GM18505 (cell line): Measurements from ENCODE around the gene ARHGEF4.

Experiments used
- ATAC-seq: cut with Tn5 transposase; IDR thresholded peaks from one replicate; pipeline ENCODE4 v1.9.1; 2021; ENCODE audit not compliant: unreplicated experiment
- POLR2A ChIP-seq: IDR thresholded peaks from 4 replicates; pipeline ENCODE4 v1.6.1; 2011; ENCODE audit warnings: borderline replicate concordance; ENCODE audit not compliant: insufficient read depth, insufficient read length; ENCODE audit errors: extremely low read depth

Gene ARHGEF4

GRCh38 chr2:130871843-130872740, 35.4 kb downstream of the ARHGEF4 start:
- ATAC-seq, result no peak
- TF ChIP-seq POLR2A, result no peak

- no peak for TF ChIP-seq POLR2A
Observed at GRCh38 chr2:130872741-130873125, 36.0 kb downstream of the ARHGEF4 start.

GRCh38 chr2:130873700-130874346, 37.1 kb downstream of the ARHGEF4 start:
- TF ChIP-seq POLR2A, result no peak
- ATAC-seq, result peak; percentile 81

More at GRCh38 chr2:130872741-130873125, 36.0 kb downstream of the ARHGEF4 start:
- no peak for ATAC-seq

GRCh38 chr2:130874512-130874911, 37.8 kb downstream of the ARHGEF4 start:
- no peak for TF ChIP-seq POLR2A

GRCh38 chr2:130875935-130876334, 39.2 kb downstream of the ARHGEF4 start:
- no peak for ATAC-seq
- no peak for TF ChIP-seq POLR2A

More at GRCh38 chr2:130874512-130874911, 37.8 kb downstream of the ARHGEF4 start:
- ATAC-seq, result no peak

GRCh38 chr2:130877258-130877657, 40.5 kb downstream of the ARHGEF4 start:
- ATAC-seq, result no peak
- no peak for TF ChIP-seq POLR2A

GRCh38 chr2:130878316-130878715, 41.6 kb downstream of the ARHGEF4 start:
- no peak for TF ChIP-seq POLR2A
- ATAC-seq, result no peak

GRCh38 chr2:130878933-130879332, 42.2 kb downstream of the ARHGEF4 start:
- no peak for ATAC-seq
- TF ChIP-seq POLR2A, result no peak

- no peak for TF ChIP-seq POLR2A
- no peak for ATAC-seq
Observed at GRCh38 chr2:130882111-130882690, 45.5 kb downstream of the ARHGEF4 start.

GRCh38 chr2:130882991-130883390, 46.3 kb downstream of the ARHGEF4 start:
- no peak for TF ChIP-seq POLR2A
- ATAC-seq, result no peak

- TF ChIP-seq POLR2A, result no peak
- no peak for ATAC-seq
Observed at GRCh38 chr2:130883496-130883895, 46.8 kb downstream of the ARHGEF4 start.

GRCh38 chr2:130884013-130884412, 47.3 kb downstream of the ARHGEF4 start:
- no peak for ATAC-seq
- TF ChIP-seq POLR2A, result no peak

GRCh38 chr2:130884503-130884902, 47.8 kb downstream of the ARHGEF4 start:
- TF ChIP-seq POLR2A, result no peak
- ATAC-seq, result no peak
